ENCODE measurements around the gene ZFHX3.

DNA sequence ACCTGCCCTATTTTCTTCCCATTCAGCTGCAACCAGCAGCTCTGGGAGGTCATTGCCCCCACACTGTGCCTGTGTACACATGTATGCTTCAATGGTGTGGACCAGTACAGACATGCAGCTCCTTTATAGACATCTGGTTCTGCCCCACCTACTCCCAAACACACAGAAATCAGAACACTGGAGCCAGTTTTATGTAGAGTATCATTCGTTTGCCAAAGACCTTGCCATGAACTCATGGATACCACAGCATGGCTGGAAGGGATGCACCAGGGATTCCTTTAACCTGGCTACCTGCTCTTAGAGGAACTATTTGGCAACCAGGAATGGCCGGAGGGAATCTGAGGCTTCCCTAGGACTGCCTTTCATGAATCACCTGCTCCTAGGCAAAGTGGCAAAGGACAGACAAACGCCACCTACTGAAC is 60.4 kb downstream of the ZFHX3 start:
- TF ChIP-seq, protein P1, sequence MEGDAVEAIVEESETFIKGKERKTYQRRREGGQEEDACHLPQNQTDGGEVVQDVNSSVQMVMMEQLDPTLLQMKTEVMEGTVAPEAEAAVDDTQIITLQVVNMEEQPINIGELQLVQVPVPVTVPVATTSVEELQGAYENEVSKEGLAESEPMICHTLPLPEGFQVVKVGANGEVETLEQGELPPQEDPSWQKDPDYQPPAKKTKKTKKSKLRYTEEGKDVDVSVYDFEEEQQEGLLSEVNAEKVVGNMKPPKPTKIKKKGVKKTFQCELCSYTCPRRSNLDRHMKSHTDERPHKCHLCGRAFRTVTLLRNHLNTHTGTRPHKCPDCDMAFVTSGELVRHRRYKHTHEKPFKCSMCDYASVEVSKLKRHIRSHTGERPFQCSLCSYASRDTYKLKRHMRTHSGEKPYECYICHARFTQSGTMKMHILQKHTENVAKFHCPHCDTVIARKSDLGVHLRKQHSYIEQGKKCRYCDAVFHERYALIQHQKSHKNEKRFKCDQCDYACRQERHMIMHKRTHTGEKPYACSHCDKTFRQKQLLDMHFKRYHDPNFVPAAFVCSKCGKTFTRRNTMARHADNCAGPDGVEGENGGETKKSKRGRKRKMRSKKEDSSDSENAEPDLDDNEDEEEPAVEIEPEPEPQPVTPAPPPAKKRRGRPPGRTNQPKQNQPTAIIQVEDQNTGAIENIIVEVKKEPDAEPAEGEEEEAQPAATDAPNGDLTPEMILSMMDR (conservative IDR thresholded peaks at IDR 0.05; ENCODE audit: low read depth, low read length): no peak
- TF ChIP-seq EZH2 (IDR thresholded peaks at IDR 0.05; ENCODE audit: borderline replicate concordance, low read depth, low read length, poor library complexity, severe bottlenecking): no peak

Measured in A673 (cell line).